ENCODE data around the gene MTG2.

- no peak for TF ChIP-seq ARNTL (CRISPR knock-in tag; IDR thresholded peaks at IDR 0.05; ENCODE audit: borderline replicate concordance, low read depth)
- TF ChIP-seq OSR1 (CRISPR knock-in tag; IDR thresholded peaks at IDR 0.05), result no peak
Measured at GRCh38 chr20:62183426-62184142, 756 bp downstream of the MTG2 start.
